SK-N-SH (cell line): Measurements from ENCODE around the gene BMP8A. TPM values are rescaled to one million over a fixed set of nuclear protein-coding genes. Genes with fewer than 3 reads are reported as not detected.

ENCODE experiments used
- CTCF ChIA-PET: fragments of 300-600, 350-600 bp; formaldehyde crosslinking; extraction: SDS; loops from one replicate; lab custom pipeline; 2021; lab: Yijun Ruan, JAX
- POLR2A ChIA-PET: fragments of 350-600 bp; sonication (Branson Sonifier 250); formaldehyde crosslinking; extraction: SDS; loops from one replicate; lab custom pipeline; 2020; ENCODE audit warnings: antibody characterized with exemption, inconsistent platforms; lab: Yijun Ruan, JAX
- DNase-seq: peaks from one replicate; pipeline ENCODE4 v3.0.0; 2012
- H2AFZ ChIP-seq: fragments of 200-600 bp; sonication (generic); 2 replicates; pipeline ENCODE4 v1.8.1; 2016; ENCODE audit warnings: antibody characterized with exemption, mild to moderate bottlenecking, low read depth
- H3F3A ChIP-seq: fragments of 200-600 bp; sonication (generic); replicated peaks from 2 replicates; pipeline ENCODE3; 2016; ENCODE audit warnings: antibody characterized with exemption, mild to moderate bottlenecking; ENCODE audit not compliant: insufficient read depth
- H3K27ac ChIP-seq, 2 experiments: fragments of 200-500 bp in 1 of 2; fragments of 200-600 bp in 1 of 2; sonication (Bioruptor generic) in 1 of 2; sonication (generic), shearing (Covaris generic) in 1 of 2; 2 replicates each; pipeline versions ENCODE4 v1.5.1 to v1.6.1; 2014 to 2016; ENCODE audit warnings: low read depth in 2 of 2, inconsistent platforms in 1 of 2, low read length in 1 of 2, mild to moderate bottlenecking in 1 of 2, mixed read lengths in 1 of 2
- H3K27me3 ChIP-seq: fragments of 200-600 bp; sonication (generic), shearing (Covaris generic); 2 replicates; pipeline ENCODE4 v1.6.1; 2016; ENCODE audit warnings: mixed run types; ENCODE audit not compliant: insufficient read depth
- H3K36me3 ChIP-seq, 2 experiments: fragments of 200-500 bp in 1 of 2; fragments of 200-600 bp in 1 of 2; sonication (Bioruptor generic) in 1 of 2; sonication (generic) in 1 of 2; replicated peaks in 1 of 2; 2 replicates each; pipeline versions ENCODE3 to v1.5.1; 2014 to 2016; ENCODE audit warnings: low read length in 1 of 2, mild to moderate bottlenecking in 1 of 2; ENCODE audit not compliant: insufficient read depth in 2 of 2, control insufficient read depth in 1 of 2
- H3K4me1 ChIP-seq, 2 experiments: fragments of 200-500 bp in 1 of 2; fragments of 200-600 bp in 1 of 2; sonication (Bioruptor generic) in 1 of 2; sonication (generic), shearing (Covaris generic) in 1 of 2; 2 replicates each; pipeline versions ENCODE4 v1.5.1 to v1.6.1; 2014 to 2016; ENCODE audit warnings: low read depth in 1 of 2, low read length in 1 of 2, mixed run types in 1 of 2; ENCODE audit not compliant: insufficient read depth in 2 of 2, control insufficient read depth in 1 of 2
- H3K4me2 ChIP-seq: fragments of 200-600 bp; sonication (generic), shearing (Covaris generic); 2 replicates; pipeline ENCODE4 v1.6.1; 2017; ENCODE audit warnings: mixed run types
- H3K4me3 ChIP-seq, 2 experiments: fragments of 200-500 bp in 1 of 2; fragments of 200-600 bp in 1 of 2; sonication (Bioruptor generic) in 1 of 2; sonication (generic), shearing (Covaris generic) in 1 of 2; 2 replicates each; pipeline versions ENCODE4 v1.5.1 to v1.8.1; 2014 to 2016; ENCODE audit warnings: low read depth in 2 of 2, inconsistent platforms in 1 of 2, low read length in 1 of 2, mild to moderate bottlenecking in 1 of 2, mixed read lengths in 1 of 2, moderate library complexity in 1 of 2
- H3K79me2 ChIP-seq: fragments of 200-600 bp; sonication (generic); 2 replicates; pipeline ENCODE4 v1.8.1; 2017; ENCODE audit warnings: mild to moderate bottlenecking; ENCODE audit not compliant: insufficient read depth
- H3K9ac ChIP-seq: fragments of 200-600 bp; sonication (generic); 2 replicates; pipeline ENCODE4 v1.6.1; 2017; ENCODE audit warnings: mixed run types
- H3K9me2 ChIP-seq: fragments of 200-600 bp; sonication (generic); 2 replicates; pipeline ENCODE4 v1.6.1; 2017; ENCODE audit warnings: mixed run types
- H3K9me3 ChIP-seq: fragments of 200-600 bp; sonication (generic); 2 replicates; pipeline ENCODE4 v1.6.1; 2017; ENCODE audit warnings: mixed run types, mild to moderate bottlenecking, moderate library complexity
- H4K20me1 ChIP-seq: fragments of 200-600 bp; sonication (generic); 2 replicates; pipeline ENCODE4 v1.6.1; 2017; ENCODE audit warnings: mild to moderate bottlenecking, mixed run types; ENCODE audit not compliant: insufficient read depth
- CHD2 ChIP-seq: fragments of 150-350 bp; IDR thresholded peaks from 2 replicates; pipeline ENCODE4 v1.6.1; 2018; ENCODE audit warnings: low read length; ENCODE audit not compliant: partially characterized antibody
- EP300 ChIP-seq, 2 experiments: IDR thresholded peaks; 2 replicates each; pipeline versions ENCODE4 v1.4.0 to v1.6.1; 2012; ENCODE audit warnings: borderline replicate concordance in 1 of 2, low read depth in 1 of 2, low read length in 1 of 2
- GATA2 ChIP-seq: sonication (generic); formaldehyde crosslinking; IDR thresholded peaks from 2 replicates; pipeline ENCODE4 v1.5.0; 2020; ENCODE audit warnings: mild to moderate bottlenecking, missing genetic modification reagents
- MEF2A ChIP-seq: IDR thresholded peaks from 2 replicates; pipeline ENCODE4 v1.4.0; 2012; ENCODE audit warnings: low read depth, borderline replicate concordance
- MXI1 ChIP-seq: IDR thresholded peaks from 2 replicates; pipeline ENCODE4 v1.6.1; 2012; ENCODE audit warnings: mild to moderate bottlenecking, low read depth, low read length, improper control_type of control experiment
- NFIC ChIP-seq: IDR thresholded peaks from 2 replicates; pipeline ENCODE4 v1.4.0; 2012; ENCODE audit warnings: borderline replicate concordance
- POLR2AphosphoS5 ChIP-seq: IDR thresholded peaks from 2 replicates; pipeline ENCODE4 v1.6.1; 2012; ENCODE audit warnings: low read depth, low read length
- RAD21 ChIP-seq: IDR thresholded peaks from 2 replicates; pipeline ENCODE4 v1.6.1; 2012; ENCODE audit warnings: mild to moderate bottlenecking, low read length
- RFX5 ChIP-seq: IDR thresholded peaks from 2 replicates; pipeline ENCODE4 v1.6.1; 2012; ENCODE audit warnings: mild to moderate bottlenecking, improper control_type of control experiment, low read length
- TEAD4 ChIP-seq: IDR thresholded peaks from 2 replicates; pipeline ENCODE4 v1.4.0; 2012; ENCODE audit warnings: mild to moderate bottlenecking, borderline replicate concordance; ENCODE audit not compliant: insufficient read depth
- WGBS: methylation state at CpG from one replicate; pipeline ENCODE4 v1.1.6; 2017; ENCODE audit warnings: low lambda C conversion rate; 5-methylcytosine and 5-hydroxymethylcytosine counted together
- polyA plus RNA-seq, 3 experiments: library from polyadenylated mRNA; depleted of rRNA; stranded (reverse); fragments of >200 nt; gene quantifications; 2 replicates each; pipeline ENCODE4 v1.2.3, GENCODE V29; 2012
- TF ChIP-seq, protein P1 (sequence below): IDR thresholded peaks from 2 replicates; pipeline ENCODE4; 2012
- TF ChIP-seq, protein P2 (sequence below): fragments of 150-350 bp; IDR thresholded peaks from 2 replicates; pipeline ENCODE4 v1.6.1; 2017; ENCODE audit warnings: antibody characterized with exemption, low read length, low read depth, borderline replicate concordance
- TF ChIP-seq, protein P3 (sequence below): fragments of 200-600 bp; sonication (generic); IDR thresholded peaks from 2 replicates; pipeline ENCODE4 v1.6.1; 2017; ENCODE audit warnings: antibody characterized with exemption, mild to moderate bottlenecking, moderate library complexity

Gene BMP8A
- polyA plus RNA-seq, 1 of the 3 experiments (the other 2 are of a cell fraction), result 0.16 TPM

DNA sequence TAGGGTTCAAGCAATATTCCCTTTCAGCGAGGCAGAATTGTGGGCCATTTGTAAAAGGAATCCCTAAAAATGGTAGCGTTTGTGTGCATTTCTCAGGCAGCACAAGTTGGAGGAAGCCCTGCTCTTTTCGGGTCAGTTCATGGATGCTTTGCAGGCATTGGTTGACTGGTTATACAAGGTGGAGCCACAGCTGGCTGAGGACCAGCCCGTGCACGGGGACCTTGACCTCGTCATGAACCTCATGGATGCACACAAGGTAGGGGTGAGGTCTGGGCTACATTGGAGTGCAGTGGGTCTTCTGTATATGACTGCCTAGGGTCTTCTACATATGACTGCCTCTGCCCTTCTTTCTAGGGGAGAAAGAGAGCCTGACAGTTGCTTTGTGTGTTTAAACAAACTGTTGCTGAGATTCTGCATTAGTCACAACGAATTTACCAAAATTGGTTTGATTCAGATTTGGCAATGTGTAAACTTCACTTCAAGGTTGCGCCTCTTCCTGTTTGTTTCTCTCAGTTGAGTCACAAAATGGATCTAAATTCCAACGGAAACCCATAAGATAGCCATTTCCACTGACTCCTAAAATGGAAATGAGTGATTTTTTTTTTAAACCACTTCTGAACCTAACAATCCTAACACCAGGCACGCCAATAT lies 40.4 kb upstream of the BMP8A start:
- ChIA-PET POLR2A (no interaction called here), CTCF (interaction anchor here (1.1 kb wide), 1 partner anchor 14 kb away, joined by 4 read pairs; no protein-coding TSS in a partner anchor)
- Histone ChIP-seq H3K27ac (no peak overlapping the region), H3K9ac (no peak overlapping the region), H2AFZ (no peak overlapping the region), H3F3A (peaks cover 7% of the 10 kb centered on the region), H3K4me1 (no peaks in the 10 kb centered on the region), H4K20me1 (no peaks in the 10 kb centered on the region), H3K4me3 (no peak overlapping the region), H3K9me3 (no peaks in the 10 kb centered on the region), H3K79me2 (peaks cover 4% of the 10 kb centered on the region; the same call in 1 of the 2 replicates), H3K4me2 (no peak overlapping the region), H3K27me3 (no peaks in the 10 kb centered on the region), H3K9me2 (no peaks in the 10 kb centered on the region), H3K36me3 (peaks cover 84 to 91% of the 10 kb centered on the region in 2 experiments)
- DNase-seq, result no peak
- no peak for TF ChIP-seq TEAD4
- TF ChIP-seq, protein P1, sequence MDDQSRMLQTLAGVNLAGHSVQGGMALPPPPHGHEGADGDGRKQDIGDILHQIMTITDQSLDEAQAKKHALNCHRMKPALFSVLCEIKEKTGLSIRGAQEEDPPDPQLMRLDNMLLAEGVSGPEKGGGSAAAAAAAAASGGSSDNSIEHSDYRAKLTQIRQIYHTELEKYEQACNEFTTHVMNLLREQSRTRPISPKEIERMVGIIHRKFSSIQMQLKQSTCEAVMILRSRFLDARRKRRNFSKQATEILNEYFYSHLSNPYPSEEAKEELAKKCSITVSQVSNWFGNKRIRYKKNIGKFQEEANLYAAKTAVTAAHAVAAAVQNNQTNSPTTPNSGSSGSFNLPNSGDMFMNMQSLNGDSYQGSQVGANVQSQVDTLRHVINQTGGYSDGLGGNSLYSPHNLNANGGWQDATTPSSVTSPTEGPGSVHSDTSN, result no peak
- no peak for TF ChIP-seq CHD2
- no peak for TF ChIP-seq POLR2AphosphoS5
- TF ChIP-seq NFIC, result no peak
- TF ChIP-seq, protein P2, sequence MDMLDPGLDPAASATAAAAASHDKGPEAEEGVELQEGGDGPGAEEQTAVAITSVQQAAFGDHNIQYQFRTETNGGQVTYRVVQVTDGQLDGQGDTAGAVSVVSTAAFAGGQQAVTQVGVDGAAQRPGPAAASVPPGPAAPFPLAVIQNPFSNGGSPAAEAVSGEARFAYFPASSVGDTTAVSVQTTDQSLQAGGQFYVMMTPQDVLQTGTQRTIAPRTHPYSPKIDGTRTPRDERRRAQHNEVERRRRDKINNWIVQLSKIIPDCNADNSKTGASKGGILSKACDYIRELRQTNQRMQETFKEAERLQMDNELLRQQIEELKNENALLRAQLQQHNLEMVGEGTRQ, result no peak
- TF ChIP-seq, protein P3, sequence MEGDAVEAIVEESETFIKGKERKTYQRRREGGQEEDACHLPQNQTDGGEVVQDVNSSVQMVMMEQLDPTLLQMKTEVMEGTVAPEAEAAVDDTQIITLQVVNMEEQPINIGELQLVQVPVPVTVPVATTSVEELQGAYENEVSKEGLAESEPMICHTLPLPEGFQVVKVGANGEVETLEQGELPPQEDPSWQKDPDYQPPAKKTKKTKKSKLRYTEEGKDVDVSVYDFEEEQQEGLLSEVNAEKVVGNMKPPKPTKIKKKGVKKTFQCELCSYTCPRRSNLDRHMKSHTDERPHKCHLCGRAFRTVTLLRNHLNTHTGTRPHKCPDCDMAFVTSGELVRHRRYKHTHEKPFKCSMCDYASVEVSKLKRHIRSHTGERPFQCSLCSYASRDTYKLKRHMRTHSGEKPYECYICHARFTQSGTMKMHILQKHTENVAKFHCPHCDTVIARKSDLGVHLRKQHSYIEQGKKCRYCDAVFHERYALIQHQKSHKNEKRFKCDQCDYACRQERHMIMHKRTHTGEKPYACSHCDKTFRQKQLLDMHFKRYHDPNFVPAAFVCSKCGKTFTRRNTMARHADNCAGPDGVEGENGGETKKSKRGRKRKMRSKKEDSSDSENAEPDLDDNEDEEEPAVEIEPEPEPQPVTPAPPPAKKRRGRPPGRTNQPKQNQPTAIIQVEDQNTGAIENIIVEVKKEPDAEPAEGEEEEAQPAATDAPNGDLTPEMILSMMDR, result no peak
- TF ChIP-seq RFX5, result no peak
- no peak for TF ChIP-seq GATA2 (CRISPR knock-in tag)
- TF ChIP-seq RAD21, result no peak
- no peak for TF ChIP-seq MEF2A
- no peak for TF ChIP-seq MXI1
- TF ChIP-seq EP300 (IDR thresholded peaks at IDR 0.05; ENCODE audit: borderline replicate concordance in 1 of 2, low read depth in 1 of 2, low read length in 1 of 2), result no peak
- WGBS, result 88% methylated on average over 7 of the region's 10 CpGs
